HepG2 (cell line): ENCODE results near the gene TENT5A. TPM values are rescaled to one million over a fixed set of nuclear protein-coding genes. Genes with fewer than 3 reads are reported as not detected.

Experiments used
- ARNT2 ChIP-seq: sonication (generic); formaldehyde crosslinking; IDR thresholded peaks from 2 replicates; pipeline ENCODE4 v1.8.0; 2022; ENCODE audit warnings: mild to moderate bottlenecking, low read depth, missing genetic modification reagents, moderate library complexity
- CCDC6 ChIP-seq: sonication (generic); formaldehyde crosslinking; IDR thresholded peaks from 2 replicates; pipeline ENCODE4 v1.8.1; 2022; ENCODE audit warnings: mild to moderate bottlenecking, missing genetic modification reagents, moderate library complexity
- EED ChIP-seq: sonication (generic); formaldehyde crosslinking; IDR thresholded peaks from 2 replicates; pipeline ENCODE4 v1.5.0; 2020; ENCODE audit warnings: mild to moderate bottlenecking, missing genetic modification reagents
- FOXJ3 ChIP-seq: sonication (generic); formaldehyde crosslinking; IDR thresholded peaks from 2 replicates; pipeline ENCODE4 v1.4.0; 2020; ENCODE audit warnings: missing genetic modification reagents, mild to moderate bottlenecking, borderline replicate concordance
- HNRNPK ChIP-seq: fragments of 200-400 bp; formaldehyde crosslinking; IDR thresholded peaks from 2 replicates; pipeline ENCODE4 v1.6.1; 2018; ENCODE audit warnings: low read length, low read depth, moderate library complexity, mild to moderate bottlenecking; ENCODE audit not compliant: poor library complexity, severe bottlenecking
- MAFK ChIP-seq, 2 experiments: IDR thresholded peaks in 1 of 2; conservative IDR thresholded peaks in 1 of 2; 2 replicates each; pipeline ENCODE4 v1.6.1; 2011; ENCODE audit warnings: improper control_type of control experiment in 2 of 2, low read length in 2 of 2
- PHF20 ChIP-seq: sonication (generic); formaldehyde crosslinking; IDR thresholded peaks from 2 replicates; pipeline ENCODE4 v1.5.0; 2020; ENCODE audit warnings: mild to moderate bottlenecking, missing genetic modification reagents
- PITX1 ChIP-seq: sonication (generic); formaldehyde crosslinking; IDR thresholded peaks from 2 replicates; pipeline ENCODE4 v1.5.1; 2020; ENCODE audit warnings: mild to moderate bottlenecking, missing genetic modification reagents
- RBM39 ChIP-seq: fragments of 200-400 bp; formaldehyde crosslinking; IDR thresholded peaks from one replicate; pipeline ENCODE4 v1.6.1; 2018; ENCODE audit warnings: antibody characterized with exemption, mild to moderate bottlenecking, low read depth, low read length; ENCODE audit not compliant: poor library complexity, severe bottlenecking
- REPIN1 ChIP-seq: sonication (generic); formaldehyde crosslinking; IDR thresholded peaks from 2 replicates; pipeline ENCODE4 v1.8.0; 2022; ENCODE audit warnings: missing genetic modification reagents, low read depth, mild to moderate bottlenecking, borderline replicate concordance
- SP4 ChIP-seq: sonication (generic); formaldehyde crosslinking; IDR thresholded peaks from 2 replicates; pipeline ENCODE4 v1.8.1; 2023; ENCODE audit warnings: mild to moderate bottlenecking, missing genetic modification reagents
- ZNF17 ChIP-seq: sonication (generic); formaldehyde crosslinking; IDR thresholded peaks from 2 replicates; pipeline ENCODE4 v1.5.0; 2020; ENCODE audit warnings: mild to moderate bottlenecking, missing genetic modification reagents
- ZNF205 ChIP-seq: IDR thresholded peaks from 2 replicates; pipeline ENCODE4 v1.6.1; 2018; ENCODE audit warnings: missing biosample characterization, missing genetic modification reagents
- ZNF225 ChIP-seq: sonication (generic); formaldehyde crosslinking; IDR thresholded peaks from 2 replicates; pipeline ENCODE4 v1.4.0; 2020; ENCODE audit warnings: mild to moderate bottlenecking, missing genetic modification reagents
- ZNF253 ChIP-seq: sonication (generic); formaldehyde crosslinking; IDR thresholded peaks from 2 replicates; pipeline ENCODE4 v1.8.0; 2022; ENCODE audit warnings: mild to moderate bottlenecking, missing genetic modification reagents, borderline replicate concordance
- ZNF33B ChIP-seq: sonication (generic); formaldehyde crosslinking; IDR thresholded peaks from 2 replicates; pipeline ENCODE4 v1.5.1; 2020; ENCODE audit warnings: mild to moderate bottlenecking, missing genetic modification reagents
- ZNF605 ChIP-seq: sonication (generic); formaldehyde crosslinking; IDR thresholded peaks from 2 replicates; pipeline ENCODE4 v1.8.0; 2022; ENCODE audit warnings: mild to moderate bottlenecking, missing genetic modification reagents
- ZNF670 ChIP-seq: sonication (generic); formaldehyde crosslinking; IDR thresholded peaks from 2 replicates; pipeline ENCODE4 v1.8.0; 2022; ENCODE audit warnings: mild to moderate bottlenecking, missing genetic modification reagents, borderline replicate concordance
- ZNF768 ChIP-seq: sonication (generic); formaldehyde crosslinking; IDR thresholded peaks from 2 replicates; pipeline ENCODE4 v1.4.0; 2020; ENCODE audit warnings: missing genetic modification reagents
- ZSCAN25 ChIP-seq: sonication (generic); formaldehyde crosslinking; IDR thresholded peaks from 2 replicates; pipeline ENCODE4 v1.8.0; 2022; ENCODE audit warnings: mild to moderate bottlenecking, missing genetic modification reagents
- ZZZ3 ChIP-seq: sonication (generic); formaldehyde crosslinking; IDR thresholded peaks from 2 replicates; pipeline ENCODE4 v1.4.0; 2020; ENCODE audit warnings: missing genetic modification reagents, mild to moderate bottlenecking, borderline replicate concordance
- polyA plus RNA-seq, 8 experiments: library from polyadenylated mRNA; depleted of rRNA in 3 of 8; stranded (reverse) in 7 of 8; unstranded in 1 of 8; fragments of >200 nt; fragmentation: Illumina TruSeq in 4 of 8; extraction: Trizol in 4 of 8; gene quantifications; 2 replicates each; pipeline versions ENCODE4 v1.2.1 to v1.2.3, GENCODE V29; 2011 to 2016; ENCODE audit warnings: low read depth in 4 of 8, missing spikeins in 1 of 8, mixed read lengths in 1 of 8; ENCODE audit not compliant: insufficient read depth in 1 of 8
- total RNA-seq, 5 experiments: library from RNA; depleted of rRNA; stranded (reverse); fragments of >200 nt; fragmentation: Illumina TruSeq; extraction: Trizol; gene quantifications; 2 replicates each; pipeline ENCODE4 v1.2.3, GENCODE V29; 2016; ENCODE audit warnings: low read depth in 1 of 5
- TF ChIP-seq, protein P1 (sequence below): sonication (generic); formaldehyde crosslinking; IDR thresholded peaks from 2 replicates; pipeline ENCODE4 v1.9.0; 2022; ENCODE audit warnings: low read depth, missing genetic modification reagents
- TF ChIP-seq, protein P2 (sequence below): sonication (generic); formaldehyde crosslinking; IDR thresholded peaks from 2 replicates; pipeline ENCODE4 v1.4.0; 2020; ENCODE audit warnings: missing genetic modification reagents
- TF ChIP-seq, protein P3 (sequence below): sonication (generic); formaldehyde crosslinking; IDR thresholded peaks from 2 replicates; pipeline ENCODE4 v1.4.0; 2020; ENCODE audit warnings: missing genetic modification reagents, borderline replicate concordance

TENT5A gene
- total and polyA plus RNA-seq, 2 of the 13 experiments (the other 11 are each of a cell fraction or from before 2014, with no cell fraction given), result 8.0 to 13.8 TPM

DNA sequence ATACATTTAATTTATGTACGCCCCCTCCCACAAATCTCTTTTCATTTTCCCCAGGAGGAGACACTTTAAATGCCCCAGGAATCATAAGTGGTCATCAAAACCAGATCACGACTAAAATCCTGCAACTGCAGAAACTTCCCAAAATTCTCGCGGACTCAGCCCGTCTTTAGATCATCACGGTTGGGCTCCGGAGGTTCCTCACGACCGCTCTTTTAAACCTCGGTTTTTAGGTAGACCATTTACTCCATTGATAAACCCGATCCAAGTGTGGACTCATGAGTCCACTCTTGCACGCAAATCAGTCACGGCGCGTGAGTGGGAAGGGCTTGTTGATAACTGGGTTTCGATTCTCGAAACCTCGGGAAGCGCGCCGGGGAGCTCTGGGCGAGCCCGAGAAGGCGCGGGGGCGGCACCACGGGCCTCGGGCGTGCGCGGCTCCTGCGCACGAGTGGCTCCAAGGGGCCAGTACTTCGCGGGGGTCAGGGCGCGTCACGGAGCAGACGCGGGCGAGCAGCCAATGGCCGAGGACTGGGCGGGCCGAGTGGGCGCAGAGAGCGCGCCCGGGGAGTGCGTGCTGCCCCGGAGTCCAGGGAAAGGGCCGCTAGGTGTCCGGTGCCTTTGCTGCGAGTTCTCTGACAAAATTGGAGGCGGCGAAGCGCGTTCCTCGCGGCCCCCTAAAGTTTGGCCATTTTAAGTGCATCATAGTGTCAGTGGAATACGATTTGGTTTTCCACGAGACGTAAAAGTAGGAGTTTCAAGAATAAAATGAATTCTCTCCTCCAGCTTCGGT is 635 bp upstream of the TENT5A start (continued):
- TF ChIP-seq ZZZ3 (no peak; the same call in 1 of the 2 replicates), ZNF225 (no peak), ZNF253 (CRISPR knock-in tag) (peak; percentile 91), ZSCAN25 (CRISPR knock-in tag) (peak; percentile 29; the same call in 1 of the 2 replicates), ZNF768 (CRISPR knock-in tag) (peak; percentile 35; the same call in 1 of the 2 replicates), ZNF33B (CRISPR knock-in tag) (0 out of 2 replicates have a peak, but pooled peaks have one; percentile 72), EED (CRISPR knock-in tag) (no peak), MAFK (conservative IDR thresholded peaks at IDR 0.05 in 1 of 2, IDR thresholded peaks at IDR 0.05 in 1 of 2; ENCODE audit: low read length in 2 of 2) (no peak), PHF20 (CRISPR knock-in tag) (peak; percentile 59), ZNF17 (CRISPR knock-in tag) (no peak), ZNF670 (CRISPR knock-in tag) (no peak), HNRNPK (no peak), RBM39 (no peak), ZNF605 (CRISPR knock-in tag) (no peak; the same call in 1 of the 2 replicates), ZNF205 (CRISPR knock-in tag) (no peak), REPIN1 (no peak; the same call in 1 of the 2 replicates), SP4 (CRISPR knock-in tag) (peak; percentile 94), FOXJ3 (peak; percentile 18; the same call in 1 of the 2 replicates), CCDC6 (CRISPR knock-in tag) (peak; percentile 84), PITX1 (CRISPR knock-in tag) (no peak), ARNT2 (peak; percentile 83)
- TF ChIP-seq, protein P1, sequence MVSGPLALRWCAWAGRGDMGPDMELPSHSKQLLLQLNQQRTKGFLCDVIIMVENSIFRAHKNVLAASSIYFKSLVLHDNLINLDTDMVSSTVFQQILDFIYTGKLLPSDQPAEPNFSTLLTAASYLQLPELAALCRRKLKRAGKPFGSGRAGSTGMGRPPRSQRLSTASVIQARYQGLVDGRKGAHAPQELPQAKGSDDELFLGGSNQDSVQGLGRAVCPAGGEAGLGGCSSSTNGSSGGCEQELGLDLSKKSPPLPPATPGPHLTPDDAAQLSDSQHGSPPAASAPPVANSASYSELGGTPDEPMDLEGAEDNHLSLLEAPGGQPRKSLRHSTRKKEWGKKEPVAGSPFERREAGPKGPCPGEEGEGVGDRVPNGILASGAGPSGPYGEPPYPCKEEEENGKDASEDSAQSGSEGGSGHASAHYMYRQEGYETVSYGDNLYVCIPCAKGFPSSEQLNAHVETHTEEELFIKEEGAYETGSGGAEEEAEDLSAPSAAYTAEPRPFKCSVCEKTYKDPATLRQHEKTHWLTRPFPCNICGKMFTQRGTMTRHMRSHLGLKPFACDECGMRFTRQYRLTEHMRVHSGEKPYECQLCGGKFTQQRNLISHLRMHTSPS, result no peak; the same call in 1 of the 2 replicates
- TF ChIP-seq, protein P2, sequence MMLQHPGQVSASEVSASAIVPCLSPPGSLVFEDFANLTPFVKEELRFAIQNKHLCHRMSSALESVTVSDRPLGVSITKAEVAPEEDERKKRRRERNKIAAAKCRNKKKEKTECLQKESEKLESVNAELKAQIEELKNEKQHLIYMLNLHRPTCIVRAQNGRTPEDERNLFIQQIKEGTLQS (CRISPR knock-in tag), result 0 out of 2 replicates have a peak, but pooled peaks have one; percentile 28
- TF ChIP-seq, protein P3, sequence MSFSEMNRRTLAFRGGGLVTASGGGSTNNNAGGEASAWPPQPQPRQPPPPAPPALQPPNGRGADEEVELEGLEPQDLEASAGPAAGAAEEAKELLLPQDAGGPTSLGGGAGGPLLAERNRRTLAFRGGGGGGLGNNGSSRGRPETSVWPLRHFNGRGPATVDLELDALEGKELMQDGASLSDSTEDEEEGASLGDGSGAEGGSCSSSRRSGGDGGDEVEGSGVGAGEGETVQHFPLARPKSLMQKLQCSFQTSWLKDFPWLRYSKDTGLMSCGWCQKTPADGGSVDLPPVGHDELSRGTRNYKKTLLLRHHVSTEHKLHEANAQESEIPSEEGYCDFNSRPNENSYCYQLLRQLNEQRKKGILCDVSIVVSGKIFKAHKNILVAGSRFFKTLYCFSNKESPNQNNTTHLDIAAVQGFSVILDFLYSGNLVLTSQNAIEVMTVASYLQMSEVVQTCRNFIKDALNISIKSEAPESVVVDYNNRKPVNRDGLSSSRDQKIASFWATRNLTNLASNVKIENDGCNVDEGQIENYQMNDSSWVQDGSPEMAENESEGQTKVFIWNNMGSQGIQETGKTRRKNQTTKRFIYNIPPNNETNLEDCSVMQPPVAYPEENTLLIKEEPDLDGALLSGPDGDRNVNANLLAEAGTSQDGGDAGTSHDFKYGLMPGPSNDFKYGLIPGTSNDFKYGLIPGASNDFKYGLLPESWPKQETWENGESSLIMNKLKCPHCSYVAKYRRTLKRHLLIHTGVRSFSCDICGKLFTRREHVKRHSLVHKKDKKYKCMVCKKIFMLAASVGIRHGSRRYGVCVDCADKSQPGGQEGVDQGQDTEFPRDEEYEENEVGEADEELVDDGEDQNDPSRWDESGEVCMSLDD (CRISPR knock-in tag), result peak; percentile 45; the same call in 1 of the 2 replicates
